Measurements from ENCODE around the gene IFT57. TPM values are rescaled to one million over a fixed set of nuclear protein-coding genes. Genes with fewer than 3 reads are reported as not detected.

The IFT57 gene
- total and polyA plus RNA-seq, 2 donors from 2014 or later: 64.0 to 70.4 TPM

DNA sequence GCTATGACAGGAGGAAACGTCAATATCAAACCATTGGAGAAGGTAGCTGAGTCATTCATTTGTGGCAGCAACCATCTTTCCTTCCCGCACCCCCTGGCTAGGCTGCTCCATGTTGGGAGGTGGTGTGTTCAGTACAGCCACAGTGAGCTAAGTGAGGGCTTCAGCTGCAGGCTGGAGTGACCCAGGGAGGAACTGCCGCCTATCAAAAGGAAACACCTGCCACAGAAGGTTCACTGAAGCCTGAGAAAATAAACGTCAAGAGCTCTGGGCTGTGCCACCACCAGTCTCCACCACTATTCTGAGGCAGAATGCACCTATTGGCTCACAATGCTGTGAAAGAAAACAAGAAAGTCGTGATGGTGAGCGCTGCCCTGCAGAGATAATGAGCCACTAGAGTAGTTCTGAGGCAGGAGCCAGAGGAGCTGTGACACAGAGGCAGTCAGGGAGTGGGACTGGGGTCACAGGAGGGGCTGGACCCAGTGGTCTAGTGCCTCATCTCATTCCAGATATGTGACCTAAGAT is 96.6 kb downstream of the IFT57 start:
- no peak overlapping the region for H3K27ac ChIP-seq (ENCODE audit: low read depth in 2 of 2, low read length in 2 of 2)
- no peaks in the 10 kb centered on the region for H3K27me3 ChIP-seq (ENCODE audit: control insufficient read depth, insufficient read depth, low read length)
- intact Hi-C loops (cut with DNase I): no loop called here
- peaks cover 0 to 2% (median 0%) of the 10 kb centered on the region in 3 donors for H3K4me1 ChIP-seq (ENCODE audit: control insufficient read depth in 2 of 3, insufficient read depth in 2 of 3, low read depth in 1 of 3, low read length in 3 of 3)
- no peak for FAIRE-seq
- H3K9me3 ChIP-seq (ENCODE audit: control insufficient read depth in 2 of 3, insufficient read depth in 1 of 3, low read length in 3 of 3): no peaks in the 10 kb centered on the region
- H3K4me3 ChIP-seq (ENCODE audit: low read length in 3 of 3): no peak overlapping the region
- no peaks in the 10 kb centered on the region for H3K36me3 ChIP-seq (ENCODE audit: control insufficient read depth in 2 of 3, insufficient read depth in 3 of 3, low read length in 3 of 3)
- H3K9ac ChIP-seq (ENCODE audit: low read length in 3 of 3): no peak overlapping the region
- TF ChIP-seq, protein P1, sequence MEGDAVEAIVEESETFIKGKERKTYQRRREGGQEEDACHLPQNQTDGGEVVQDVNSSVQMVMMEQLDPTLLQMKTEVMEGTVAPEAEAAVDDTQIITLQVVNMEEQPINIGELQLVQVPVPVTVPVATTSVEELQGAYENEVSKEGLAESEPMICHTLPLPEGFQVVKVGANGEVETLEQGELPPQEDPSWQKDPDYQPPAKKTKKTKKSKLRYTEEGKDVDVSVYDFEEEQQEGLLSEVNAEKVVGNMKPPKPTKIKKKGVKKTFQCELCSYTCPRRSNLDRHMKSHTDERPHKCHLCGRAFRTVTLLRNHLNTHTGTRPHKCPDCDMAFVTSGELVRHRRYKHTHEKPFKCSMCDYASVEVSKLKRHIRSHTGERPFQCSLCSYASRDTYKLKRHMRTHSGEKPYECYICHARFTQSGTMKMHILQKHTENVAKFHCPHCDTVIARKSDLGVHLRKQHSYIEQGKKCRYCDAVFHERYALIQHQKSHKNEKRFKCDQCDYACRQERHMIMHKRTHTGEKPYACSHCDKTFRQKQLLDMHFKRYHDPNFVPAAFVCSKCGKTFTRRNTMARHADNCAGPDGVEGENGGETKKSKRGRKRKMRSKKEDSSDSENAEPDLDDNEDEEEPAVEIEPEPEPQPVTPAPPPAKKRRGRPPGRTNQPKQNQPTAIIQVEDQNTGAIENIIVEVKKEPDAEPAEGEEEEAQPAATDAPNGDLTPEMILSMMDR (IDR thresholded peaks at IDR 0.05; ENCODE audit: borderline replicate concordance, extremely low read depth, insufficient read depth): no peak
- peak in 2 of 5 donors; percentile 14 to 30 for DNase-seq

DNA sequence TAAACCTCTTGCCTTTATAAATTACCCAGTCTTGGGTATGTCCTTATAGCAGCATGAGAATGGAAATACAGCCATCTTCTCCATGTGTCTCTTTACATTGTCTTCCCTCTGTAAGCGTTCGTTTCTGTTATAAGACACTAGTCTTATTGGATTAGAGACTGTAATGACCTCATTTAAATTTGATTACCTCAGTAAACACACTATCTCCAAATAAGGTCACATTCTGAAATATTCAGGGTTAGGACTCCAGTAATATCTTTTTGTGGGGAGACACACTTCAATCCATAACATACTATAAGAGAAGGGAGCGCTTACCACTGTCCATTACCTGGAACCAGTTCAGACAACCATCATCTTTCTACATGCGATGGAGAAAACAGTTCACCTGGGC is 97.1 kb downstream of the IFT57 start:
- FAIRE-seq: no peak
- TF ChIP-seq, protein P1 (IDR thresholded peaks at IDR 0.05; ENCODE audit: borderline replicate concordance, extremely low read depth, insufficient read depth): no peak
- no peak for DNase-seq
- no peak overlapping the region for H3K9ac ChIP-seq (ENCODE audit: low read length in 3 of 3)
- peaks cover 0 to 2% (median 0%) of the 10 kb centered on the region in 3 donors for H3K4me1 ChIP-seq (ENCODE audit: control insufficient read depth in 2 of 3, insufficient read depth in 2 of 3, low read depth in 1 of 3, low read length in 3 of 3)
- no peaks in the 10 kb centered on the region for H3K9me3 ChIP-seq (ENCODE audit: control insufficient read depth in 2 of 3, insufficient read depth in 1 of 3, low read length in 3 of 3)
- no peaks in the 10 kb centered on the region for H3K36me3 ChIP-seq (ENCODE audit: control insufficient read depth in 2 of 3, insufficient read depth in 3 of 3, low read length in 3 of 3)
- no peak overlapping the region for H3K4me3 ChIP-seq (ENCODE audit: low read length in 3 of 3)
- intact Hi-C loops (cut with DNase I): no loop called here
- no peaks in the 10 kb centered on the region for H3K27me3 ChIP-seq (ENCODE audit: control insufficient read depth, insufficient read depth, low read length)
- no peak overlapping the region for H3K27ac ChIP-seq (ENCODE audit: low read depth in 2 of 2, low read length in 2 of 2)

DNA sequence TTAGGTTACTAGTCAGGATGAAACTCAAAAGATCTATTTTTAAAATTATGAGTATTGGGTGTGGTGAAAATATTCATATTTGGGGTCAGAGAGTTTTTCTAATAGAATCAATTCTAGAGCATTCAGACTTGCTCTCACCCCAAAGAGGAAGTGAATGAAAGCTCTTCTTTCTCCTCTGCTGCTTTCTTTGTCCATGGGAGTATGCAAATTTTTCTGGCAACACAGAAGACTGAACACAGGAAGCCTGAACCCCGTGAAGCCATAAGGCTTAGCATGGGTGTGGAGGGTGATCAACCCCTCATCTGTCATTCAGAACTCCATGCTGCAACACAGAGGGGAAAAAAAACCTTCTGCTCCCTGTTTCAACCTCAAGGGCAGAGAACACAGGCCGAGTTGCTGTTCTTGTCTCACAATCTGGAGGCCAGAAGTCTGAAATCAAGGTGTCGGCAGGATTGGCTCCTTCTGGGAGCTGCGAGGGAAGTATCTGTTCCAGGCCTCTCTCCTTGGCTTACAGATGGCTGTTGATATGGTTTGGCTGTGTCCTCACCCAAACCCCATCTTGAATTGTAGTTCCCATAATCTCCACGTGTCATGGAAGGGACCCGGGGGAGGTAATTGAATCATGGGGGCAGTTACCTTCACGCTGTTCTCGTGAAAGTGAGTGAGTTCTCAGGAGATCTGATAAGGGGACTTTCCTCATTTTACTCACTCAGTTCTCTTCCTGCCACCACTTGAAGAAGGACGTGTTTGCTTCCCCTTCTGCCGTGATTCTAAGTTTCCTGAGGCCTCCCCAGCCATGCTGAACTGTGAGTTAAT is 97.7 kb downstream of the IFT57 start:
- FAIRE-seq (no peak), DNase-seq (peak in 3 of 5 donors; percentile 12 to 44 (median 36))
- TF ChIP-seq, protein P1 (IDR thresholded peaks at IDR 0.05; ENCODE audit: borderline replicate concordance, extremely low read depth, insufficient read depth): no peak
- Histone ChIP-seq H3K4me1 (ENCODE audit: control insufficient read depth in 2 of 3, insufficient read depth in 2 of 3, low read depth in 1 of 3, low read length in 3 of 3) (peaks cover 0 to 2% (median 0%) of the 10 kb centered on the region in 3 donors), H3K27ac (ENCODE audit: low read depth in 2 of 2, low read length in 2 of 2) (no peak overlapping the region), H3K4me3 (ENCODE audit: low read length in 3 of 3) (no peak overlapping the region), H3K27me3 (ENCODE audit: control insufficient read depth, insufficient read depth, low read length) (no peaks in the 10 kb centered on the region), H3K36me3 (ENCODE audit: control insufficient read depth in 2 of 3, insufficient read depth in 3 of 3, low read length in 3 of 3) (no peaks in the 10 kb centered on the region), H3K9ac (ENCODE audit: low read length in 3 of 3) (no peak overlapping the region), H3K9me3 (ENCODE audit: control insufficient read depth in 2 of 3, insufficient read depth in 1 of 3, low read length in 3 of 3) (no peaks in the 10 kb centered on the region)
- intact Hi-C loops (cut with DNase I): no loop called here
